Stimulated activated naive CD8-positive, alpha-beta T cell treated with anti-CD3 and anti-CD28 coated beads, Interleukin-15, amount 100 ng/mL, for 72 hours (primary cell): Measurements from ENCODE around the gene ZNF263.

ENCODE experiments used
- ATAC-seq: fragments of 150-1000 bp; cut with Tn5 transposase; 2 replicates; pipeline ENCODE4 v1.10.0; 2021; ENCODE audit warnings: mild to moderate bottlenecking, moderate library complexity
- DNase-seq, 2 donors: peaks; one replicate each; pipeline ENCODE4 v3.0.0; 2021 to 2022
- H3K27ac Mint-ChIP-seq, 2 donors: one replicate each; pipeline ENCODE4 v1.8.0; 2022; ENCODE audit warnings: mild to moderate bottlenecking in 2 of 2, mixed read lengths in 2 of 2, moderate library complexity in 2 of 2
- H3K27me3 Mint-ChIP-seq: one replicate; pipeline ENCODE4 v1.8.0; 2022; ENCODE audit warnings: mixed read lengths
- H3K4me1 Mint-ChIP-seq: one replicate; pipeline ENCODE4 v1.8.0; 2022; ENCODE audit warnings: mild to moderate bottlenecking, mixed read lengths
- H3K4me3 Mint-ChIP-seq, 2 donors: one replicate each; pipeline ENCODE4 v1.8.0; 2022; ENCODE audit warnings: mild to moderate bottlenecking in 2 of 2, mixed read lengths in 2 of 2, moderate library complexity in 1 of 2
- H3K9me3 Mint-ChIP-seq, 2 donors: one replicate each; pipeline ENCODE4 v1.8.0; 2022; ENCODE audit warnings: mixed read lengths in 2 of 2

The ZNF263 gene

DNA sequence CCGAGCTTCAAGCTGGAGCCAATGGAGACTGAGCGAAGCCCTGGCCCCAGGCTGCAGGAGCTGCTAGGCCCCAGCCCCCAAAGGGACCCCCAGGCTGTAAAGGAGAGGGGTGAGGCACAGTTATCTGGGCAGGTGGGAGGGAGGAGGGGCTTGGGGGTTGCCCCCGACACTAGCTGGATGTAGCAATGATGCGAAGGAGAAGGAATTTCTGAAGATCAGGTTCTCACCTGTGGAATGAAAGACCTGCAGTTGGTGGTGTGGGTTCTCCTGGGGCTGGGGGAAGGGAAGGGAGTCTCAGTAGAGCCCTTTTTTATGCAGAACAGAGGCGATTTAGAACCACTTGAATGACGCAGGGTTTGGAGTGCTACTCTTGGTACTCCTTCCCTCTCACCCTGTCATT lies 1.8 kb downstream of the ZNF263 start:
- Mint-ChIP-seq H3K4me3 (peak overlapping the region; percentile 92 to 98), H3K9me3 (peaks cover 11 to 25% of the 10 kb centered on the region in 2 donors), H3K27ac (no peak overlapping the region), H3K27me3 (no peaks in the 10 kb centered on the region), H3K4me1 (peaks cover 41% of the 10 kb centered on the region)
- DNase-seq (no peak), ATAC-seq (no peak)

DNA sequence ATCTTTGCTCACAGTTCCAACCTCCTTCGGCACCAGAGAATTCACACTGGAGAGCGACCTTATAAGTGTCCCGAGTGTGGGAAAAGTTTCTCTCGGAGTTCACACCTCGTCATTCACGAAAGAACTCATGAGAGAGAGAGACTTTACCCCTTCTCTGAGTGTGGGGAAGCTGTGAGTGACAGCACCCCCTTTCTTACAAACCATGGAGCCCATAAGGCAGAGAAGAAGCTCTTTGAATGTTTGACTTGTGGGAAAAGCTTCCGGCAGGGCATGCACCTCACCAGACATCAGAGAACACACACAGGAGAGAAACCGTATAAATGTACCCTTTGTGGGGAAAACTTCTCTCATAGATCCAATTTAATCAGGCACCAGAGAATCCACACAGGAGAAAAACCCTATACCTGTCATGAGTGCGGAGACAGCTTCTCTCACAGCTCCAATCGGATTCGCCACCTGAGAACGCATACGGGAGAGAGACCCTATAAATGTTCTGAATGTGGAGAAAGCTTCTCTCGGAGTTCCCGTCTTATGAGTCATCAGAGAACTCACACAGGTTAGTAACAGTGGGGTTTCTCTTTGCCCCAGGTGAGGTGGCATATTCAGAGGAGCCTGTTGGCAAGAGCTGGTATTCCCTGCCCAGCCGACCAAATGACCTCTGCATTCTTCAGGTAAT lies 6.8 kb downstream of the ZNF263 start:
- Mint-ChIP-seq H3K27me3 (no peaks in the 10 kb centered on the region), H3K9me3 (peaks cover 39 to 59% of the 10 kb centered on the region in 2 donors), H3K4me3 (no peak overlapping the region), H3K4me1 (peaks cover 24% of the 10 kb centered on the region), H3K27ac (no peak overlapping the region)
- no peak for DNase-seq
- ATAC-seq, result no peak

DNA sequence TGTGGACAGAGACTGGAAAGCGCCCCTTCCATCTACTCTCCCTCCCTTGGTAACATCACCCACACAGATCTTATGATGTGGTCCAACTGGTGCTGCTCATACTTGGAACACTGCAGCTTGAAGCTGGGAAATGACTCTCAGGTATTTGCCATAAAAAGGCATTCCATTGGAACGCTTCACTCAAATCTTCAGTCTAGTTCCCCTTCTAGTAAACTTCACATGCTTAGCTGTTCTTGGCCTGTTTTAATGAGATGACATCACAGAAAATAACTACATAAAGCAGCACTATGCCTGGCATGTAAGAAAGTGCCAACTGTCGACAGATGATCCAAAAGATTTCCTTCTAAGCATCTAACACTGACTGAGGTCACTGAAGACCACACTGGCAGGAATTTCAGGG lies 9.3 kb downstream of the ZNF263 start:
- DNase-seq (no peak), ATAC-seq (no peak)
- peaks cover 48 to 64% of the 10 kb centered on the region in 2 donors for H3K9me3 Mint-ChIP-seq
- no peaks in the 10 kb centered on the region for H3K27me3 Mint-ChIP-seq
- no peak overlapping the region for H3K27ac Mint-ChIP-seq
- no peak overlapping the region for H3K4me3 Mint-ChIP-seq
- peaks cover 10% of the 10 kb centered on the region for H3K4me1 Mint-ChIP-seq

DNA sequence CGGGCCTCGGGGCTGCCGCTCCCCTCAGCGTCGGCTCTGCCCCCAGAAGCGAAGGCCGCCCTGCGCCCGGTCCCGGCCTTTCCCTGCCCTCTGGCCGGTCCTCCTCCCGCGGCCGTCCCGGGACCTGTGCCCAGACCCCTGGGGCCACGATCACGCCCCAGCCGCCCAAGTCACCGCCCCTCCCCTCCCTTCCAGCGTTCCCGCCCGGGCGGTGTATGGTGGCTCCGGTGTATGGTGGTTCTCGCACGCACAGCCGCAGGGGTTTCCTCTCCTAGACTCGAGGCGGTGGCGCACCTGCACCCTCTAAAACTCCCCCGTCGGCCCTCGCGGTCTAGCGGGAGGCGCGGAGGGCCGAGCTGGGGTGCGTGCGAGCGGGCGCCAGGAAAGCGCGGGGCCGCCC lies 11.9 kb downstream of the ZNF263 start:
- Mint-ChIP-seq H3K4me3 (no peak overlapping the region), H3K27me3 (no peaks in the 10 kb centered on the region), H3K27ac (no peak overlapping the region), H3K4me1 (peaks cover 10% of the 10 kb centered on the region), H3K9me3 (peaks cover 53 to 61% of the 10 kb centered on the region in 2 donors)
- DNase-seq (no peak), ATAC-seq (peak; percentile 43)

DNA sequence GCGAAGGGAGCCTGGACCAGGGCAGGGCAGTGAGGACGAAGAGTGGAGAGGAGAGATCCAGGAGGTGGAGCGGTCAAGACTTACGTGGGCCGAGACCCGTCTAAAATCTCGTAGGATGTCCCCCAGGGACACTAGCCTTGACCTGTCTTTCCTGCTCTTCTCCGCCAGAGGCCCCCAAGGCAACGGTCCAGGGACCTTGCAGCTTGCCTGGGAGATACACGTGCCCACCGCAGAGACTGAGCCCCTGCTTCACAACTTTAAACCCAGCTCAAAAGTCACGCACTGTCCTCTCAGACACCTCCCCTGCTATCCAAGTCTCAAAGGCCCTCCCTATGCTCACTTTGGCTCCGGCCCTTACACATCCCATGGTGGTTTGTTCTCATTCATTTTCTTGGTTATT lies 12.5 kb downstream of the ZNF263 start:
- no peak overlapping the region for H3K4me3 Mint-ChIP-seq
- no peak for ATAC-seq
- peaks cover 53 to 61% of the 10 kb centered on the region in 2 donors for H3K9me3 Mint-ChIP-seq
- peaks cover 9% of the 10 kb centered on the region for H3K4me1 Mint-ChIP-seq
- no peak overlapping the region for H3K27ac Mint-ChIP-seq
- no peaks in the 10 kb centered on the region for H3K27me3 Mint-ChIP-seq
- no peak for DNase-seq

DNA sequence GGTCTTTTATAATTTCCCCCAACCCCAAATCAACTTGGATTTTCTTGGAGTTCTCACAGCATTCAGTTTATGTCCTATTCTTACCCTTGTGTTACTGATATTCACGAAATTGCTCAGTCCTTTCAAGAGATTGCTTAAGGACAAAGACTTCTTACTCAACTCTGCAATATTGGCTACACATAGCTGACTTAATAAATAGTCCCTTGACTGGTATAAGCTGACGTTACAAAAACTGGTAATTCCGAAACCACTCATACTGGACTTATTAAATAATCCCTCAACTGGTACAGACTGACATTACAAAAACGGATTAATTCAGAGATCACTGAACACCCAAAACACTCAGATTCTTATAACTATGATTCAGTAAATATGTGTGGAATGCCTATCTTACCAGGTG lies 21.1 kb downstream of the ZNF263 start:
- peak overlapping the region; percentile 80 to 87 for H3K4me3 Mint-ChIP-seq
- no peak for DNase-seq
- H3K9me3 Mint-ChIP-seq, result peaks cover 38 to 54% of the 10 kb centered on the region in 2 donors
- H3K27ac Mint-ChIP-seq, result peak overlapping the region in 1 of 2 donors; percentile 86
- H3K27me3 Mint-ChIP-seq, result no peaks in the 10 kb centered on the region
- peaks cover 17% of the 10 kb centered on the region for H3K4me1 Mint-ChIP-seq
- ATAC-seq, result no peak

DNA sequence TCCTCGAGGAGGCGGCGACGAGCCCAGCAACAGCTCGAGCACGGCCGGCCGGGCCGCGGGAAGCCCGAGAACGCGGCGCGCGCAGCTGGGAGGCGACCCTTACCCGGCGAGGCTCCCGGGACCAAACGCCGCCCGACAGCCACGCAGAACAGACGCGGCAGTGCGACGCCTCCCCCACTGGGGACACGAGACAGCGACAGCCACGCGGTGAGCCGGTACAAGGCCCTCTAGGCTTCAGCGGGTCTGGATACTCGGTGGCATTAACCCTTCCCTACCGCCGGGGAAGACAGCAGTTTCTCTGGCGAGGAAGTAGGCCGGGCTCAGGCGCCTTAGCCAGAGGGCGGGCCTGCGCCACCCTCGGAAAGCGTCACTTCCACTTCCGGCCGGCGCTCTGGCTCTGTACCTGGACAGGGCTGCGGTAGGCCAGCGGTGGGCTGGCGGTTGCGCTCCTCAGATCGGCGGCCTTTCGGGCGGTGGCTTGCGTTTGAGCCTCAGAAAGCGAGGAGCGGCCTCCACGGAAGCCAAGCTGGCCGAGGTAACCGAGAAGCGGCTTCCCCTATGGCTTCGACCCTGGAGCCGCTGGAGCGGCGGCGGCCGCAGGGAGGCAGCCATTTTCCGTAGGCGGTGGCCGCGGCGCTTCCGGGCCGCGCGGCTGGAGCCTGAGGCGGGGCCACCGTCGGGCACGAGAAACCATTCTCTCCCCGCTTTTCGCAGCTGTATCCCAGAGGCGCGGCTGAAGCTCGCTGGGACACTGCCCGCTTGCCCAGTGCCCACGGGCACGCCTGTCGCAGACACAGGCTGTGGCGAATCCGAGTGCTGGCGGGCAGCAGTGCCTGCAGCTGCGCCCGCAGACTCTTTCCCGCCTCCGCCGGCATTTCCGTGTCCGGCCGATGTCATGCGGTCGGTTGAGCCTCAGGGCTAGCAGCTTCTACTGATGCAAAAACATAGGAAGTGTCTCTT lies 22.1 kb downstream of the ZNF263 start, which contains the start of the genes TIGD7 and ZNF75A:
Gene TIGD7, minus strand, starts transcription at position 322 of the 960 bp plus-strand sequence. CDS start 4,816 bp downstream, outside the sequence.
Gene ZNF75A, plus strand, starts transcription at position 389 of the 960 bp plus-strand sequence. CDS start 2,932 bp downstream, outside the sequence.
- Mint-ChIP-seq H3K27ac (peak within 1 kb of the TSS; percentile 83 to 86), H3K4me3 (peak within 1 kb of the TSS; percentile 80 to 87), H3K27me3 (no peaks in the 10 kb centered on the region), H3K9me3 (peaks cover 27 to 47% of the 10 kb centered on the region in 2 donors), H3K4me1 (peaks cover 17% of the 10 kb centered on the region)
- DNase-seq (peak; percentile 88 to 89), ATAC-seq (peak; percentile 99)

DNA sequence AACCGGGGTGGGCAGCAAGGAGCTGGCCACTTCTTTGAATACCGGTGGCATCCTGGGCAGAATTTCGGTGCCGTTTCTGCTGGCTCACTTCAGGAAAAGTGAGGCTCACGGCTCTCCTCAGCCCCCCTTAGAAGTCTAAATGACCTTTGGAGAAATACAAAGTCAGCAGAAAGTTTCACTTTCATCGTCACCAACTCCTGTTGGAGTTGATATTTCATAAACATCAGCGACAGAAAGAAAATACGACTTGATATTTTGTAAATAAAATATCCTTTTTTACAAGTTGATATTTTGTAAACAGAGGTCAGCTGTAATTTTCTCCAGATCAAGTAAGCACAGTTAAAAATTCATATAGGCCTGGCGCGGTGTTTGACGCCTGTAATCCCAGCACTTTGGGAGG lies 22.8 kb downstream of the ZNF263 start:
- Mint-ChIP-seq H3K4me1 (peaks cover 17% of the 10 kb centered on the region), H3K4me3 (peak overlapping the region; percentile 80 to 87), H3K9me3 (peaks cover 27 to 47% of the 10 kb centered on the region in 2 donors), H3K27ac (peak overlapping the region; percentile 82 to 83), H3K27me3 (no peaks in the 10 kb centered on the region)
- no peak for ATAC-seq
- DNase-seq, result no peak

DNA sequence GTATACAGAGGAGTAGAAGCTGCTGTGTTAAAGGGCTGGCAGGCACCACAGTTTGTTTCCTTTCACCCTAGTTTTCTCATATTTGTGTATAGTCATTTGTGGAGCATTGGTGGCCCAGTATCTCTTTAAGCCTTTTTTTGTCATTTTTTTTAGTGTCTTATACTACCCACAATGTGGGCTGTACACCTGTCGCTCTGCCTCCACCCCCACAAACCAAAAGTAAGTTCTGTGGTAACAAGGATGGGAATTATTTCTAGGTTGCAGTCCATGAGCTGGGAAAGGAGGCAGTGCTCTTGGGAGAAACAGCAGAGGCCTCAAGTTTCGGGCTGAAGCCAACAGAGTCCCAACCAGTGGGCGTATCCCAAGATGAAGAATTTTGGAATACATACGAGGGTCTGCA lies 28.2 kb downstream of the ZNF263 start:
- Mint-ChIP-seq H3K4me3 (no peak overlapping the region), H3K9me3 (peaks cover 58 to 77% of the 10 kb centered on the region in 2 donors), H3K27ac (no peak overlapping the region), H3K4me1 (peaks cover 6% of the 10 kb centered on the region), H3K27me3 (no peaks in the 10 kb centered on the region)
- ATAC-seq (no peak), DNase-seq (no peak)

DNA sequence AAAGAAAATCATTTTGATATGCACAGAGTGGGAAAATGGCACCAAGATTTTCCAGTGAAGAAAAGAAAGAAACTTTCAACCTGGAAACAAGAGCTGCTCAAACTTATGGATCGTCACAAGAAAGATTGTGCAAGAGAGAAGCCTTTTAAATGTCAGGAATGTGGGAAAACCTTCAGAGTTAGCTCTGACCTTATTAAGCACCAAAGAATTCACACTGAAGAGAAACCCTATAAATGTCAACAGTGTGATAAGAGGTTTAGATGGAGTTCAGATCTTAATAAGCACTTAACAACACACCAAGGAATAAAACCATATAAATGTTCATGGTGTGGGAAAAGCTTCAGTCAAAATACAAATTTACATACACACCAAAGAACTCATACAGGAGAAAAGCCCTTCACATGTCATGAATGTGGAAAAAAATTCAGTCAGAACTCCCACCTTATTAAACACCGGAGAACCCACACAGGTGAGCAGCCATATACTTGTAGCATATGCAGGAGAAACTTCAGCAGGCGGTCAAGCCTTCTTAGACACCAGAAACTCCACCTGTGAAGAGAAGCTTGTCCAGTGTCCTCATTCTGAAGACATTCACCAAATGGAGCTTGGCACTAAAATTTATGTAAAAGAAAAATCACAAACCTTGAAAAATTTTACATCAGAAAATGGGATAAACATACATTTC lies 34.2 kb downstream of the ZNF263 start:
- Mint-ChIP-seq H3K9me3 (peaks cover 62 to 84% of the 10 kb centered on the region in 2 donors), H3K4me1 (no peaks in the 10 kb centered on the region), H3K27me3 (no peaks in the 10 kb centered on the region), H3K4me3 (no peak overlapping the region), H3K27ac (no peak overlapping the region)
- ATAC-seq, result no peak
- no peak for DNase-seq

DNA sequence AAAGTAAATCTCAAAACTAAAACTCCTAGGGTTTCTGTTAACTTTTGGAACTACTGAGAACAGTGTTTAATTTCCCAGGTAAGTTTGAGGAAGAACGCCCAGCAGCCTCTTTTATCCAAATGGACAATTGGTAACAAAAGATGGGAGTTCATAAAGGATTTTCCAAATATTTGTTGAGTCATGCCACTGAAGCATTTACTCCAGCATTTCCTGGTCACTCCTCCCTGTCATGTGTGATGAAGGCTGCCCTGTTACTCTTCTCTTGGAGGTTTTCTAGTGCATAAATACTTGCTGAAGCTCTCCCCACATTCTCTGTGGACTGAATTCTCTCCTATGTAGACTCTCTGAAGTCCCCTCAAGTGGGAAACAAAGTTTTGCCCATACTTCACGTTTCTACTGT lies 38.5 kb downstream of the ZNF263 start:
- no peak for ATAC-seq
- H3K9me3 Mint-ChIP-seq, result peaks cover 40 to 61% of the 10 kb centered on the region in 2 donors
- no peak overlapping the region for H3K27ac Mint-ChIP-seq

DNA sequence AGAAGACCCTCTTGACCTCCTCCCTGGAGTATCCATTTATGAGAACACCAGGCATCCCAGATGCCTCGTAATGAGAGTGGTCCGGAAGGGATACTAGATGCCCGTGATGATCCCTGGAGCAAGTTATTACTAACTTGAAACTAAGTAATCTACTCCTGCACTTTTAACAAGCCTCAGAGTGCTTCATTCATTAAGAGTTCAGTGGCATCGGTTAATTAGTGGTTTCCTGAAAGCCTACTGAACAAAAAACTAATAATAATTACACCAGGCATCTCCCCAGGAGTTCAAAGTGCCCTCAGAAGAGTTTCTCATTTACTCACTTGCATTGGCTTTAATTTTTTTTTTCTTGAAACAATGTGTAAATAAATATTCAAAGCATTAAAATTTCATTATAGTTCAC lies 44.2 kb downstream of the ZNF263 start:
- H3K4me1 Mint-ChIP-seq, result no peaks in the 10 kb centered on the region
- DNase-seq, result no peak
- H3K27ac Mint-ChIP-seq, result no peak overlapping the region
- ATAC-seq, result no peak
- H3K27me3 Mint-ChIP-seq, result no peaks in the 10 kb centered on the region
- no peak overlapping the region for H3K4me3 Mint-ChIP-seq
- peaks cover 28 to 39% of the 10 kb centered on the region in 2 donors for H3K9me3 Mint-ChIP-seq

More for the DNA sequence above, 38.5 kb downstream of the ZNF263 start:
- no peak for DNase-seq
- Mint-ChIP-seq H3K4me3 (no peak overlapping the region), H3K4me1 (no peaks in the 10 kb centered on the region), H3K27me3 (no peaks in the 10 kb centered on the region)

DNA sequence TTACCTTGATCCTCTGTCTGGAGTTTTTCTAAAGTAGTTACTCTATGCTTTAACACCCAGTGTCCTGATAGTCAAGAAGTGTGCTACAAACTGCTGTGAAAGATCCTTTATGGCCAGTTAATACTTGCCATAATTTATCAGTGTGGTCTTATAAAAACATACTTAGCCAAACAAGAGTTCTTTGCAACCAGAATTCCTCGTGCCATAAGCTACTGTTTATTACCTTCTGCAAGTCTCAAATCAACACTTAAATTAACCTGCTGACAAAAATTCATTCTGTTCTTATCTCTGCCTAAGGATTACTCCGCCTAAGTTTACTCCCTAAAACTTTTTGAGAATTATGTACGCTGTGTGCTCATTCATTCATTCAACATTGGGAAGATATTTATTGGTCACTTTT lies 44.8 kb downstream of the ZNF263 start:
- no peak for DNase-seq
- H3K27me3 Mint-ChIP-seq, result no peaks in the 10 kb centered on the region
- H3K9me3 Mint-ChIP-seq, result peaks cover 26 to 35% of the 10 kb centered on the region in 2 donors
- H3K4me3 Mint-ChIP-seq, result no peak overlapping the region
- H3K27ac Mint-ChIP-seq, result no peak overlapping the region
- no peak for ATAC-seq
- H3K4me1 Mint-ChIP-seq, result no peaks in the 10 kb centered on the region

DNA sequence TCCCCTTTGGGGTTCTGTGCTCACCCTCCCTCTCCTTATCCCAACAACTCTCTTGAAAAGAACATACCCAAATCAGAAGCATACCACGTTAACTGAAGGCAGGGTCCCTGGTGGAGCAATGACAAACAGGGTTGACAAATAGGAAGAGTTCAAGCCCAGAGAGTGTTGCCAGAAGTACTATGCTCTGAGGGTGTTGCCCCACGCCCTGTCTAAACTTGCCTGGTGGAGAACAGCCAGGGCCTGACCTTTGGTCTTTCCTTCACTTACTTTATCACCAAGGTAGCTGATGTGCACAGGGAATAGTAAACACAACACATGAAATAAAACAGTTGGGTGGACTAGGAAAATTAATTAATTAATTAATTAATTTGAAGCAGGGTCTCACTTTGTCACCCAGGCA lies 45.4 kb downstream of the ZNF263 start:
- H3K27ac Mint-ChIP-seq, result no peak overlapping the region
- H3K4me1 Mint-ChIP-seq, result no peaks in the 10 kb centered on the region
- no peaks in the 10 kb centered on the region for H3K27me3 Mint-ChIP-seq
- ATAC-seq (no peak), DNase-seq (no peak)
- H3K9me3 Mint-ChIP-seq, result peaks cover 25 to 30% of the 10 kb centered on the region in 2 donors
- H3K4me3 Mint-ChIP-seq, result no peak overlapping the region
